GM12878 (cell line): ENCODE data around the gene HIRA.

Experiments used
- CTCF ChIP-seq, 3 experiments: IDR thresholded peaks in 2 of 3; conservative IDR thresholded peaks in 1 of 3; 2 replicates each; pipeline ENCODE4 v1.5.1; 2011; ENCODE audit warnings: low read depth in 3 of 3, low read length in 3 of 3, mild to moderate bottlenecking in 3 of 3, control low read depth in 2 of 3, moderate library complexity in 2 of 3, inconsistent platforms in 1 of 3, mixed read lengths in 1 of 3; ENCODE audit not compliant: control insufficient read depth in 2 of 3, insufficient read depth in 1 of 3; ENCODE audit errors: extremely low read depth in 1 of 3
- EED ChIP-seq: sonication (generic); IDR thresholded peaks from 2 replicates; pipeline ENCODE4 v1.6.1; 2016; ENCODE audit warnings: antibody characterized with exemption, low read depth
- EP300 ChIP-seq, 2 experiments: fragments of 150-350 bp in 1 of 2; IDR thresholded peaks; 2 replicates each; pipeline ENCODE4 v1.6.1; 2011 to 2012; ENCODE audit warnings: low read depth in 2 of 2, low read length in 2 of 2, borderline replicate concordance in 1 of 2, improper control_type of control experiment in 1 of 2, inconsistent platforms in 1 of 2; ENCODE audit not compliant: control insufficient read depth in 1 of 2
- JUNB ChIP-seq: IDR thresholded peaks from 2 replicates; pipeline ENCODE4 v1.6.1; 2016; ENCODE audit warnings: antibody characterized with exemption, mild to moderate bottlenecking
- JUND ChIP-seq: IDR thresholded peaks from 2 replicates; pipeline ENCODE4 v1.6.1; 2012; ENCODE audit warnings: low read depth, mild to moderate bottlenecking, low read length, improper control_type of control experiment, moderate library complexity
- MXI1 ChIP-seq: fragments of 150-350 bp; IDR thresholded peaks from 2 replicates; pipeline ENCODE4 v1.6.1; 2011; ENCODE audit warnings: low read depth, mild to moderate bottlenecking, inconsistent platforms, low read length, improper control_type of control experiment
- POLR2A ChIP-seq: IDR thresholded peaks from 2 replicates; pipeline ENCODE4 v1.6.1; 2011; ENCODE audit warnings: low read depth, mild to moderate bottlenecking, low read length
- POLR2AphosphoS5 ChIP-seq: IDR thresholded peaks from 2 replicates; pipeline ENCODE4 v1.6.1; 2011; ENCODE audit warnings: mild to moderate bottlenecking, low read length, inconsistent platforms
- POU2F2 ChIP-seq: IDR thresholded peaks from 3 replicates; pipeline ENCODE4 v1.6.1; 2011; ENCODE audit warnings: low read depth, mild to moderate bottlenecking, low read length, borderline replicate concordance
- PRDM15 ChIP-seq: fragments of 450-650 bp; formaldehyde crosslinking; IDR thresholded peaks from 2 replicates; pipeline ENCODE4 v1.4.0; 2020; ENCODE audit warnings: mild to moderate bottlenecking, moderate library complexity
- RAD51 ChIP-seq: fragments of 450-650 bp; IDR thresholded peaks from 2 replicates; pipeline ENCODE4 v1.6.1; 2016; ENCODE audit warnings: moderate library complexity, mild to moderate bottlenecking, inconsistent platforms
- RFX5 ChIP-seq: IDR thresholded peaks from 2 replicates; pipeline ENCODE4 v1.6.1; 2011; ENCODE audit warnings: low read depth, low read length, improper control_type of control experiment
- SP1 ChIP-seq: IDR thresholded peaks from one replicate; pipeline ENCODE4 v1.6.1; 2011; ENCODE audit warnings: low read depth, low read length
- TAF1 ChIP-seq: IDR thresholded peaks from 2 replicates; pipeline ENCODE4 v1.6.1; 2011; ENCODE audit warnings: mild to moderate bottlenecking, low read depth, low read length, borderline replicate concordance

- TF ChIP-seq POU2F2, result no peak
- no peak for TF ChIP-seq CTCF (IDR thresholded peaks at IDR 0.05 in 2 of 3, conservative IDR thresholded peaks at IDR 0.05 in 1 of 3; ENCODE audit: control insufficient read depth in 2 of 3, extremely low read depth in 1 of 3, insufficient read depth in 1 of 3, low read depth in 3 of 3, low read length in 3 of 3)
- no peak for TF ChIP-seq JUNB
- TF ChIP-seq EP300 (IDR thresholded peaks at IDR 0.05; ENCODE audit: borderline replicate concordance in 1 of 2, control insufficient read depth in 1 of 2, low read depth in 2 of 2, low read length in 2 of 2), result no peak
- no peak for TF ChIP-seq PRDM15 (CRISPR knock-in tag)
- TF ChIP-seq EED, result no peak
- no peak for TF ChIP-seq JUND
- no peak for TF ChIP-seq MXI1
- TF ChIP-seq RAD51, result no peak
- TF ChIP-seq SP1, result no peak
- no peak for TF ChIP-seq POLR2AphosphoS5
- no peak for TF ChIP-seq RFX5
- no peak for TF ChIP-seq POLR2A
- no peak for TF ChIP-seq TAF1
Measured at GRCh38 chr22:19336133-19337075, 95.1 kb downstream of the HIRA start.
